HepG2 (cell line): Measurements from ENCODE around the gene PDIA5. TPM values are rescaled to one million over a fixed set of nuclear protein-coding genes. Genes with fewer than 3 reads are reported as not detected.

Source experiments
- CENPT ChIP-seq: sonication (generic); formaldehyde crosslinking; IDR thresholded peaks from 2 replicates; pipeline ENCODE4 v1.8.0; 2022; ENCODE audit warnings: low read depth, mild to moderate bottlenecking, moderate library complexity, missing genetic modification reagents
- HNRNPLL ChIP-seq: fragments of 200-400 bp; formaldehyde crosslinking; IDR thresholded peaks from 2 replicates; pipeline ENCODE4 v1.6.1; 2017; ENCODE audit warnings: mild to moderate bottlenecking, low read depth, low read length; ENCODE audit not compliant: poor library complexity, severe bottlenecking
- KMT2A ChIP-seq: sonication (generic); formaldehyde crosslinking; IDR thresholded peaks from 2 replicates; pipeline ENCODE4 v1.4.0; 2020; ENCODE audit warnings: missing genetic modification reagents
- MLLT10 ChIP-seq: sonication (generic); formaldehyde crosslinking; IDR thresholded peaks from 2 replicates; pipeline ENCODE4 v1.4.0; 2020; ENCODE audit warnings: missing genetic modification reagents
- NFATC3 ChIP-seq: sonication (generic); formaldehyde crosslinking; IDR thresholded peaks from 2 replicates; pipeline ENCODE4 v1.5.1; 2020; ENCODE audit warnings: mild to moderate bottlenecking, missing genetic modification reagents
- POLR2A ChIP-seq, 2 experiments: IDR thresholded peaks; 2 replicates each; pipeline ENCODE4 v1.6.1; 2011; ENCODE audit warnings: low read depth in 2 of 2, low read length in 2 of 2, mild to moderate bottlenecking in 1 of 2, moderate library complexity in 1 of 2; ENCODE audit not compliant: insufficient read depth in 1 of 2
- polyA plus RNA-seq, 8 experiments: library from polyadenylated mRNA; depleted of rRNA in 3 of 8; stranded (reverse) in 7 of 8; unstranded in 1 of 8; fragments of >200 nt; fragmentation: Illumina TruSeq in 4 of 8; extraction: Trizol in 4 of 8; gene quantifications; 2 replicates each; pipeline versions ENCODE4 v1.2.1 to v1.2.3, GENCODE V29; 2011 to 2016; ENCODE audit warnings: low read depth in 4 of 8, missing spikeins in 1 of 8, mixed read lengths in 1 of 8; ENCODE audit not compliant: insufficient read depth in 1 of 8
- total RNA-seq, 5 experiments: library from RNA; depleted of rRNA; stranded (reverse); fragments of >200 nt; fragmentation: Illumina TruSeq; extraction: Trizol; gene quantifications; 2 replicates each; pipeline ENCODE4 v1.2.3, GENCODE V29; 2016; ENCODE audit warnings: low read depth in 1 of 5
- TF ChIP-seq, protein P1 (sequence below): sonication (generic); formaldehyde crosslinking; IDR thresholded peaks from 2 replicates; pipeline ENCODE4 v1.4.0; 2020; ENCODE audit warnings: missing genetic modification reagents
- TF ChIP-seq, protein P2 (sequence below), 2 experiments: fragments of 450-650 bp in 1 of 2; sonication (generic) in 1 of 2; formaldehyde crosslinking; IDR thresholded peaks; 2 replicates each; pipeline versions ENCODE4 v1.5.0 to v1.8.0; 2020 to 2022; ENCODE audit warnings: mild to moderate bottlenecking in 1 of 2, missing genetic modification reagents in 1 of 2
- TF ChIP-seq, protein P3 (sequence below): IDR thresholded peaks from 2 replicates; pipeline ENCODE4 v1.6.1; 2018; ENCODE audit warnings: missing genetic modification reagents, mild to moderate bottlenecking, missing compliant biosample characterization
- TF ChIP-seq, protein P4 (sequence below): sonication (generic); formaldehyde crosslinking; IDR thresholded peaks from 2 replicates; pipeline ENCODE4 v1.4.0; 2020; ENCODE audit warnings: mild to moderate bottlenecking, missing genetic modification reagents
- TF ChIP-seq, protein P5 (sequence below): sonication (generic); formaldehyde crosslinking; IDR thresholded peaks from 2 replicates; pipeline ENCODE4 v1.5.1; 2020; ENCODE audit warnings: mild to moderate bottlenecking, missing genetic modification reagents, borderline replicate concordance
- TF ChIP-seq, protein P6 (sequence below): sonication (generic); formaldehyde crosslinking; IDR thresholded peaks from 2 replicates; pipeline ENCODE4 v1.4.0; 2020; ENCODE audit warnings: missing genetic modification reagents

Gene PDIA5
- total and polyA plus RNA-seq, 2 of the 13 experiments (the other 11 are each of a cell fraction or from before 2014, with no cell fraction given): 51.3 to 74.3 TPM

DNA sequence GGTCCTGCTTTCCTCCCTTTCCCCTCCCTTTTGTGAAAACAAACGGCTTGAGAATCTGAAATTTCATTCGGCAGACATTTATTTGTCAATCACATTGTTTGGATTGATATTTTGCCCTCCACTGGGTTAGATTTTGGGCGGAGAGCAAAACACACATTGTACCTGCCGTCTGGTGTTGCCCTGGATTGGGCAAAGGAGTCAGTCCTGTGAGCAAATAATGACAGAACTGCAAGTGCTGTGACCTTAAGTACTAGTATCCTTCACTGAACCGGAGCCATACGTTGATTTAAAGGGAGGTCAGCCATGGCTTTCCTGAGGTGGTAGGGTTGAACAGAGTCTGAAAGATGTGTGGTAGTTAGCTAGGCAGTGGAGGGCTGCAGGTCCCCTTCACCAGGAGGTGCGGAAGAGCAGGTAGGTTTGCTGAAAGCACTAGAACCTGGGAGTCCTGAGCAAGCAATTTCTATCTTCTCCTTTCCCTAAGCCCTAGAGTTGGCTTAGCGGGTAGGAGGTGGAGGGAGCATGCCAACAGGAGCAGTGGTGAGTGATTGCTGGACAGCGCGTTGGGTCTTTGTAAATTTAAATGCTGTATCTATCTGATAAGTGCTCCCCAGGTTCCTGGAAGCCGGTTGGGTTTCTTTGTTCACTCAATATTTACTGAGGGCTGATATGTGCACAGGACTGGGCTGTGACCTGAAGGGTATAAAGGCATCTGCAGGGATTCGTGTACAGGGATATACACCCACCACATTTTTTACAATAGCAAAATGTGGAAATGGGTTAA lies 2.0 kb downstream of the PDIA5 start (continued):
- TF ChIP-seq, protein P1, sequence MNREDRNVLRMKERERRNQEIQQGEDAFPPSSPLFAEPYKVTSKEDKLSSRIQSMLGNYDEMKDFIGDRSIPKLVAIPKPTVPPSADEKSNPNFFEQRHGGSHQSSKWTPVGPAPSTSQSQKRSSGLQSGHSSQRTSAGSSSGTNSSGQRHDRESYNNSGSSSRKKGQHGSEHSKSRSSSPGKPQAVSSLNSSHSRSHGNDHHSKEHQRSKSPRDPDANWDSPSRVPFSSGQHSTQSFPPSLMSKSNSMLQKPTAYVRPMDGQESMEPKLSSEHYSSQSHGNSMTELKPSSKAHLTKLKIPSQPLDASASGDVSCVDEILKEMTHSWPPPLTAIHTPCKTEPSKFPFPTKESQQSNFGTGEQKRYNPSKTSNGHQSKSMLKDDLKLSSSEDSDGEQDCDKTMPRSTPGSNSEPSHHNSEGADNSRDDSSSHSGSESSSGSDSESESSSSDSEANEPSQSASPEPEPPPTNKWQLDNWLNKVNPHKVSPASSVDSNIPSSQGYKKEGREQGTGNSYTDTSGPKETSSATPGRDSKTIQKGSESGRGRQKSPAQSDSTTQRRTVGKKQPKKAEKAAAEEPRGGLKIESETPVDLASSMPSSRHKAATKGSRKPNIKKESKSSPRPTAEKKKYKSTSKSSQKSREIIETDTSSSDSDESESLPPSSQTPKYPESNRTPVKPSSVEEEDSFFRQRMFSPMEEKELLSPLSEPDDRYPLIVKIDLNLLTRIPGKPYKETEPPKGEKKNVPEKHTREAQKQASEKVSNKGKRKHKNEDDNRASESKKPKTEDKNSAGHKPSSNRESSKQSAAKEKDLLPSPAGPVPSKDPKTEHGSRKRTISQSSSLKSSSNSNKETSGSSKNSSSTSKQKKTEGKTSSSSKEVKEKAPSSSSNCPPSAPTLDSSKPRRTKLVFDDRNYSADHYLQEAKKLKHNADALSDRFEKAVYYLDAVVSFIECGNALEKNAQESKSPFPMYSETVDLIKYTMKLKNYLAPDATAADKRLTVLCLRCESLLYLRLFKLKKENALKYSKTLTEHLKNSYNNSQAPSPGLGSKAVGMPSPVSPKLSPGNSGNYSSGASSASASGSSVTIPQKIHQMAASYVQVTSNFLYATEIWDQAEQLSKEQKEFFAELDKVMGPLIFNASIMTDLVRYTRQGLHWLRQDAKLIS (CRISPR knock-in tag): no peak
- TF ChIP-seq KMT2A (CRISPR knock-in tag): peak; percentile 24; the same call in 1 of the 2 replicates
- no peak for TF ChIP-seq MLLT10 (CRISPR knock-in tag)
- no peak for TF ChIP-seq NFATC3 (CRISPR knock-in tag)
- no peak for TF ChIP-seq HNRNPLL
- TF ChIP-seq, protein P2, sequence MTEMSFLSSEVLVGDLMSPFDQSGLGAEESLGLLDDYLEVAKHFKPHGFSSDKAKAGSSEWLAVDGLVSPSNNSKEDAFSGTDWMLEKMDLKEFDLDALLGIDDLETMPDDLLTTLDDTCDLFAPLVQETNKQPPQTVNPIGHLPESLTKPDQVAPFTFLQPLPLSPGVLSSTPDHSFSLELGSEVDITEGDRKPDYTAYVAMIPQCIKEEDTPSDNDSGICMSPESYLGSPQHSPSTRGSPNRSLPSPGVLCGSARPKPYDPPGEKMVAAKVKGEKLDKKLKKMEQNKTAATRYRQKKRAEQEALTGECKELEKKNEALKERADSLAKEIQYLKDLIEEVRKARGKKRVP (CRISPR knock-in tag; IDR thresholded peaks at IDR 0.05): 0 out of 4 replicates have a peak, but pooled peaks of 1 of the 2 experiments have one; percentile 18
- no peak for TF ChIP-seq CENPT (CRISPR knock-in tag)
- TF ChIP-seq, protein P3, sequence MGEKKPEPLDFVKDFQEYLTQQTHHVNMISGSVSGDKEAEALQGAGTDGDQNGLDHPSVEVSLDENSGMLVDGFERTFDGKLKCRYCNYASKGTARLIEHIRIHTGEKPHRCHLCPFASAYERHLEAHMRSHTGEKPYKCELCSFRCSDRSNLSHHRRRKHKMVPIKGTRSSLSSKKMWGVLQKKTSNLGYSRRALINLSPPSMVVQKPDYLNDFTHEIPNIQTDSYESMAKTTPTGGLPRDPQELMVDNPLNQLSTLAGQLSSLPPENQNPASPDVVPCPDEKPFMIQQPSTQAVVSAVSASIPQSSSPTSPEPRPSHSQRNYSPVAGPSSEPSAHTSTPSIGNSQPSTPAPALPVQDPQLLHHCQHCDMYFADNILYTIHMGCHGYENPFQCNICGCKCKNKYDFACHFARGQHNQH: no peak; the same call in 1 of the 2 replicates
- peak in 1 of 2 experiments; percentile 54; a peak in 2 of 4 replicates for TF ChIP-seq POLR2A (IDR thresholded peaks at IDR 0.05; ENCODE audit: insufficient read depth in 1 of 2, low read depth in 2 of 2, low read length in 2 of 2)
- TF ChIP-seq, protein P4, sequence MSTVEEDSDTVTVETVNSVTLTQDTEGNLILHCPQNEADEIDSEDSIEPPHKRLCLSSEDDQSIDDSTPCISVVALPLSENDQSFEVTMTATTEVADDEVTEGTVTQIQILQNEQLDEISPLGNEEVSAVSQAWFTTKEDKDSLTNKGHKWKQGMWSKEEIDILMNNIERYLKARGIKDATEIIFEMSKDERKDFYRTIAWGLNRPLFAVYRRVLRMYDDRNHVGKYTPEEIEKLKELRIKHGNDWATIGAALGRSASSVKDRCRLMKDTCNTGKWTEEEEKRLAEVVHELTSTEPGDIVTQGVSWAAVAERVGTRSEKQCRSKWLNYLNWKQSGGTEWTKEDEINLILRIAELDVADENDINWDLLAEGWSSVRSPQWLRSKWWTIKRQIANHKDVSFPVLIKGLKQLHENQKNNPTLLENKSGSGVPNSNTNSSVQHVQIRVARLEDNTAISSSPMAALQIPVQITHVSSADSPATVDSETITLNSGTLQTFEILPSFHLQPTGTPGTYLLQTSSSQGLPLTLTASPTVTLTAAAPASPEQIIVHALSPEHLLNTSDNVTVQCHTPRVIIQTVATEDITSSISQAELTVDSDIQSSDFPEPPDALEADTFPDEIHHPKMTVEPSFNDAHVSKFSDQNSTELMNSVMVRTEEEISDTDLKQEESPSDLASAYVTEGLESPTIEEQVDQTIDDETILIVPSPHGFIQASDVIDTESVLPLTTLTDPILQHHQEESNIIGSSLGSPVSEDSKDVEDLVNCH (CRISPR knock-in tag): no peak
- TF ChIP-seq, protein P5, sequence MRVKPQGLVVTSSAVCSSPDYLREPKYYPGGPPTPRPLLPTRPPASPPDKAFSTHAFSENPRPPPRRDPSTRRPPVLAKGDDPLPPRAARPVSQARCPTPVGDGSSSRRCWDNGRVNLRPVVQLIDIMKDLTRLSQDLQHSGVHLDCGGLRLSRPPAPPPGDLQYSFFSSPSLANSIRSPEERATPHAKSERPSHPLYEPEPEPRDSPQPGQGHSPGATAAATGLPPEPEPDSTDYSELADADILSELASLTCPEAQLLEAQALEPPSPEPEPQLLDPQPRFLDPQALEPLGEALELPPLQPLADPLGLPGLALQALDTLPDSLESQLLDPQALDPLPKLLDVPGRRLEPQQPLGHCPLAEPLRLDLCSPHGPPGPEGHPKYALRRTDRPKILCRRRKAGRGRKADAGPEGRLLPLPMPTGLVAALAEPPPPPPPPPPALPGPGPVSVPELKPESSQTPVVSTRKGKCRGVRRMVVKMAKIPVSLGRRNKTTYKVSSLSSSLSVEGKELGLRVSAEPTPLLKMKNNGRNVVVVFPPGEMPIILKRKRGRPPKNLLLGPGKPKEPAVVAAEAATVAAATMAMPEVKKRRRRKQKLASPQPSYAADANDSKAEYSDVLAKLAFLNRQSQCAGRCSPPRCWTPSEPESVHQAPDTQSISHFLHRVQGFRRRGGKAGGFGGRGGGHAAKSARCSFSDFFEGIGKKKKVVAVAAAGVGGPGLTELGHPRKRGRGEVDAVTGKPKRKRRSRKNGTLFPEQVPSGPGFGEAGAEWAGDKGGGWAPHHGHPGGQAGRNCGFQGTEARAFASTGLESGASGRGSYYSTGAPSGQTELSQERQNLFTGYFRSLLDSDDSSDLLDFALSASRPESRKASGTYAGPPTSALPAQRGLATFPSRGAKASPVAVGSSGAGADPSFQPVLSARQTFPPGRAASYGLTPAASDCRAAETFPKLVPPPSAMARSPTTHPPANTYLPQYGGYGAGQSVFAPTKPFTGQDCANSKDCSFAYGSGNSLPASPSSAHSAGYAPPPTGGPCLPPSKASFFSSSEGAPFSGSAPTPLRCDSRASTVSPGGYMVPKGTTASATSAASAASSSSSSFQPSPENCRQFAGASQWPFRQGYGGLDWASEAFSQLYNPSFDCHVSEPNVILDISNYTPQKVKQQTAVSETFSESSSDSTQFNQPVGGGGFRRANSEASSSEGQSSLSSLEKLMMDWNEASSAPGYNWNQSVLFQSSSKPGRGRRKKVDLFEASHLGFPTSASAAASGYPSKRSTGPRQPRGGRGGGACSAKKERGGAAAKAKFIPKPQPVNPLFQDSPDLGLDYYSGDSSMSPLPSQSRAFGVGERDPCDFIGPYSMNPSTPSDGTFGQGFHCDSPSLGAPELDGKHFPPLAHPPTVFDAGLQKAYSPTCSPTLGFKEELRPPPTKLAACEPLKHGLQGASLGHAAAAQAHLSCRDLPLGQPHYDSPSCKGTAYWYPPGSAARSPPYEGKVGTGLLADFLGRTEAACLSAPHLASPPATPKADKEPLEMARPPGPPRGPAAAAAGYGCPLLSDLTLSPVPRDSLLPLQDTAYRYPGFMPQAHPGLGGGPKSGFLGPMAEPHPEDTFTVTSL (CRISPR knock-in tag): peak; percentile 59; the same call in 1 of the 2 replicates
- TF ChIP-seq, protein P6, sequence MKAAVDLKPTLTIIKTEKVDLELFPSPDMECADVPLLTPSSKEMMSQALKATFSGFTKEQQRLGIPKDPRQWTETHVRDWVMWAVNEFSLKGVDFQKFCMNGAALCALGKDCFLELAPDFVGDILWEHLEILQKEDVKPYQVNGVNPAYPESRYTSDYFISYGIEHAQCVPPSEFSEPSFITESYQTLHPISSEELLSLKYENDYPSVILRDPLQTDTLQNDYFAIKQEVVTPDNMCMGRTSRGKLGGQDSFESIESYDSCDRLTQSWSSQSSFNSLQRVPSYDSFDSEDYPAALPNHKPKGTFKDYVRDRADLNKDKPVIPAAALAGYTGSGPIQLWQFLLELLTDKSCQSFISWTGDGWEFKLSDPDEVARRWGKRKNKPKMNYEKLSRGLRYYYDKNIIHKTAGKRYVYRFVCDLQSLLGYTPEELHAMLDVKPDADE (CRISPR knock-in tag): no peak
